Muscle layer of colon (tissue), 2 donors: ENCODE results near the gene POU2F1.
"Not testable (repeated sequence)": the region's sequence is repeated elsewhere in the genome, so short reads cannot be mapped to it uniquely, and the experiment has no call there.

Experiments
- H3K27ac ChIP-seq: one replicate; pipeline ENCODE4 v1.7.0; 2013; ENCODE audit warnings: low read depth, mild to moderate bottlenecking, low read length, moderate library complexity
- H3K27me3 ChIP-seq, 2 donors: one replicate each; pipeline ENCODE4 v1.7.0; 2013; ENCODE audit warnings: low read length in 2 of 2, mild to moderate bottlenecking in 2 of 2; ENCODE audit not compliant: insufficient read depth in 2 of 2, control insufficient read depth in 1 of 2
- H3K36me3 ChIP-seq: one replicate; pipeline ENCODE4 v1.7.0; 2013; ENCODE audit warnings: mild to moderate bottlenecking, low read length; ENCODE audit not compliant: insufficient read depth
- H3K4me1 ChIP-seq: one replicate; pipeline ENCODE4 v1.7.0; 2013; ENCODE audit warnings: mild to moderate bottlenecking, low read length; ENCODE audit not compliant: insufficient read depth
- H3K4me3 ChIP-seq, 2 donors: one replicate each; pipeline ENCODE4 v1.7.0; 2013; ENCODE audit warnings: low read length in 2 of 2, low read depth in 1 of 2, mild to moderate bottlenecking in 1 of 2, moderate library complexity in 1 of 2
- H3K9ac ChIP-seq: one replicate; pipeline ENCODE4 v1.7.0; 2013; ENCODE audit warnings: low read length
- H3K9me3 ChIP-seq: one replicate; pipeline ENCODE4 v1.7.0; 2013; ENCODE audit warnings: mild to moderate bottlenecking, low read length
- donor health status: abdominal sarcoma.
- donor health status: Adenocarcinoma of cecum.

POU2F1 gene

GRCh38 chr1:167191958-167192357, 28.7 kb upstream of the POU2F1 start:
- no peaks in the 10 kb centered on the region for H3K9me3 ChIP-seq
- no peak overlapping the region for H3K27ac ChIP-seq
- no peak overlapping the region for H3K4me3 ChIP-seq
- no peaks in the 10 kb centered on the region for H3K36me3 ChIP-seq
- no peak overlapping the region for H3K9ac ChIP-seq
- no peaks in the 10 kb centered on the region for H3K27me3 ChIP-seq
- H3K4me1 ChIP-seq = no peaks in the 10 kb centered on the region

DNA sequence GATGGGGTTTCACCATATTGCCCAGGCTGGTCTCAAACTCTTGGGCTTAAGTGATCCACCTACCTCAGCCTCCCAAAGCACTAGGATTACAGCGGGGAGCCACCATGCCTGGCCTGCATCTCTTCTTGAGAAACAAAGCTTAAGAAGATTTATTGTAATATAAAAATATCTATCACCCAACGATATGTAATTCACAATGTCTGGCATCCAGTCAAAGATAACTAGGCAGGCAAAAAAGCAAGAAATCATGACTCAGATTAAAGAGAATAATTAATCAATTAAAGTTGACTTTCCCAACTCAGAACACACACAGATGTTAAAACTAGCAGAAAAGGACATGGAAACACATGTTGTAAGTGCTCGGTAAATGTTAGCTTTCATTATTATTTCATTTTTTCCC, 26.5 kb upstream of the POU2F1 start:
- H3K4me3 ChIP-seq = no peak overlapping the region
- H3K4me1 ChIP-seq = no peaks in the 10 kb centered on the region

DNA sequence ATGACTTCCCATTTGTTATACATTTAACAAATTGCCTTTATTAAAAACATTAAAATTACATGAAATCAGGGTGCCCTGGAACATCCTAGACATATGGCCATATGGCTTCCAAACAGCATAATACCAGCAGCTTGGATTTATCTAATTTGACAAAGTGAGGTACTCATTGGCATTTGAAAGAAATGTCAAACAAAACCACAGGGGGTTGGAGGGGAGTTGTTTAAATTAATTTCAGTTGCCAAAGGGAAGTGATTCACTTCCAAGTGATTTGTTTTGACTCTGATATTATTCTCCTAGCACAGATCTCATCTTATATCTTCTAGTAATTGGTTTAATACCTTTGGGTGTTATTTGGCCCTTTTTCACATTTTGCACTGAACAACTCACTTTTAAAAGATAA, 24.5 kb upstream of the POU2F1 start:
- Histone ChIP-seq H3K4me3 (no peak overlapping the region), H3K27ac (no peak overlapping the region), H3K9ac (no peak overlapping the region), H3K9me3 (no peaks in the 10 kb centered on the region), H3K36me3 (no peaks in the 10 kb centered on the region), H3K4me1 (no peaks in the 10 kb centered on the region), H3K27me3 (no peaks in the 10 kb centered on the region)

More for the DNA sequence above, 26.5 kb upstream of the POU2F1 start:
- Histone ChIP-seq H3K27ac (no peak overlapping the region), H3K9ac (no peak overlapping the region), H3K9me3 (no peaks in the 10 kb centered on the region), H3K36me3 (no peaks in the 10 kb centered on the region), H3K27me3 (no peaks in the 10 kb centered on the region)

DNA sequence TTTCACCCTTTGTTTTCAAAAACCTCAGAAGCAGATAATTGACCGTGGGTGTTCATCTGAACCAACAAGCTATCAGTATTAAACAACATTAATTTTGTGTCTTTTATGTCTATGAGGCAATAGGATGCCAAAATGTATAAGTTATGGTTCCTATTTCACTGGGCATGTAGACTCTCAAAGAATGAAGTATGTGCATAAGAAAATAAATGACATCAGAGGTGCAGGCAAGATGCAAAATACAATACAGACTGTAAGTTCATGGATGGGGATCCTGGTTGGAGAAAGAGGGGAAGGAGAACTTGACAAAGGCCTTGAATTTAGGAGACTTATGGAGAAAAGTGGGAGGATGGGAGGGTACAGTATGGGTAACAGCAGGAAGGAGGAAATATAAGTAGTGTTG, 23.4 kb upstream of the POU2F1 start:
- Histone ChIP-seq H3K27ac (no peak overlapping the region), H3K27me3 (no peaks in the 10 kb centered on the region), H3K9me3 (no peaks in the 10 kb centered on the region), H3K36me3 (no peaks in the 10 kb centered on the region), H3K9ac (no peak overlapping the region), H3K4me3 (no peak overlapping the region), H3K4me1 (no peaks in the 10 kb centered on the region)

GRCh38 chr1:167197692-167198091, 23.0 kb upstream of the POU2F1 start:
- Histone ChIP-seq H3K4me1 (no peaks in the 10 kb centered on the region), H3K9ac (no peak overlapping the region), H3K36me3 (no peaks in the 10 kb centered on the region), H3K27ac (no peak overlapping the region), H3K4me3 (no peak overlapping the region), H3K27me3 (no peaks in the 10 kb centered on the region), H3K9me3 (no peaks in the 10 kb centered on the region)

GRCh38 chr1:167198518-167199133, 22.1 kb upstream of the POU2F1 start:
- Histone ChIP-seq H3K4me3 (no peak overlapping the region), H3K9me3 (no peaks in the 10 kb centered on the region), H3K9ac (no peak overlapping the region), H3K27me3 (no peaks in the 10 kb centered on the region), H3K36me3 (no peaks in the 10 kb centered on the region), H3K27ac (no peak overlapping the region), H3K4me1 (no peaks in the 10 kb centered on the region)

DNA sequence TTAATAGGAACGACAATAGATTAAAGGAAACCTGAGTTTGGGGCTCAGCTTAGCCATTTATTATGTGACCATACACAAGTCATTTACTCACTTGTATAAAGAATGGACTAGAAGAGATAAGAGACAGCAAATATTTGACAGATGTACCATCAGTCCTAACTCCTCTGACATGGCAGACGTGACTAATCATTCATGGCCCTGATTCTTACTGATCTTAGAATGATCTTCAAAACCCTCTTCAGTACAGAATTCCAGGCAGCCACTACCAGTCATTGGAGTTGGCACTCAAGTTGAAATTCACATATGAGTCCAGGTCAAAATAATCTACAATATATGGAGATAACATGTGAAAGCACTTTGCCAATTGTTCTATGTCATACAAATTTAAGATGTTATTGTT, 21.0 kb upstream of the POU2F1 start:
- no peaks in the 10 kb centered on the region for H3K36me3 ChIP-seq

GRCh38 chr1:167200272-167200671, 20.4 kb upstream of the POU2F1 start:
- no peaks in the 10 kb centered on the region for H3K27me3 ChIP-seq
- H3K27ac ChIP-seq = no peak overlapping the region
- H3K9ac ChIP-seq = no peak overlapping the region
- no peaks in the 10 kb centered on the region for H3K9me3 ChIP-seq
- no peaks in the 10 kb centered on the region for H3K36me3 ChIP-seq
- no peak overlapping the region for H3K4me3 ChIP-seq
- no peaks in the 10 kb centered on the region for H3K4me1 ChIP-seq

More for the DNA sequence above, 21.0 kb upstream of the POU2F1 start:
- no peak overlapping the region for H3K27ac ChIP-seq
- H3K4me3 ChIP-seq = no peak overlapping the region
- H3K4me1 ChIP-seq = no peaks in the 10 kb centered on the region
- no peaks in the 10 kb centered on the region for H3K27me3 ChIP-seq
- H3K9ac ChIP-seq = no peak overlapping the region
- H3K9me3 ChIP-seq = no peaks in the 10 kb centered on the region

DNA sequence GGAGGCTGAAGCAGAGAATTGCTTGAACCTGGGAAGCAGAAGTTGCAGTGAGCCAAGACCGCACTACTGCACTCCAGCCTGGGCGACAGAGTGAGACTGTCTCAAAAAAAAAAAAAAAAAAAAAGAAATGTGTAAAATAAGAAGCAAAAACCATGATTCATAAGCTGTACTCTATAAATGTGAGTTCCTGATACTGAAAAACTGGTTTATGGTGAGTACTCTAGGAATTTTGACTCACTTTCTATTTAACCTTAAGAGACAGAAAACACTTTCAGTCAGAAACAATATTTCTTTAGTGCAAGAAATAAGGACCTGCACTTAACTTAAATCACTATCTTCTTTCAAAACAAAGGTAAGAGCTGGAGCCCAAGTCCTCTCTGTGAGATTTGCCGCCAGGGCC, 19.9 kb upstream of the POU2F1 start:
- no peak overlapping the region for H3K9ac ChIP-seq
- H3K4me3 ChIP-seq = no peak overlapping the region
- H3K27ac ChIP-seq = no peak overlapping the region
- no peaks in the 10 kb centered on the region for H3K27me3 ChIP-seq
- H3K4me1 ChIP-seq = no peaks in the 10 kb centered on the region
- no peaks in the 10 kb centered on the region for H3K36me3 ChIP-seq
- H3K9me3 ChIP-seq = no peaks in the 10 kb centered on the region

DNA sequence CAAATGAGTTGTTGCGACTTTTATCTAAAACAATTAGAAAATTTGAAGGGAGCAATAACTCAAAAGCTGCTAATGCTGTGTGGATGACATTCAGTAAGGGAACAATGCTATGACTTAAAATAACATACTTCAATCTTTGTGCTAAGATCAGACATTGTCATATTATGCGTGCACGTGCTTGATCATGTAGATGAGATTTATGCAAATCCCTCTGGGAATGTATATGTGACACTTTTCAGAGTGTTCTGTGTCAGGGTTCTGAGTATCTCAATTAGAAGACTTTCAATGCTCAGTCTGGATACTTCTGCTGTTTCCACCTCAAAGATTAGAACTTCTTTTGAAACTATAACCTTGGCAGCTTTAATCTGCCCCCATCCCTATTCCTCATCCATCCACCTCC, 18.6 kb upstream of the POU2F1 start:
- H3K4me1 ChIP-seq = no peaks in the 10 kb centered on the region
- H3K9ac ChIP-seq = no peak overlapping the region
- no peaks in the 10 kb centered on the region for H3K9me3 ChIP-seq
- no peak overlapping the region for H3K4me3 ChIP-seq
- H3K27ac ChIP-seq = no peak overlapping the region
- H3K36me3 ChIP-seq = no peaks in the 10 kb centered on the region
- H3K27me3 ChIP-seq = no peaks in the 10 kb centered on the region

GRCh38 chr1:167205306-167206050, 15.2 kb upstream of the POU2F1 start:
- not testable (repeated sequence) for H3K9me3 ChIP-seq, H3K9ac ChIP-seq, H3K27me3 ChIP-seq

More at GRCh38 chr1:167205306-167206050, 15.2 kb upstream of the POU2F1 start:
- H3K27ac ChIP-seq, H3K4me3 ChIP-seq, H3K36me3 ChIP-seq, H3K4me1 ChIP-seq: not testable (repeated sequence)
